Uterus (tissue), 4 donors: Measurements from ENCODE around the gene ANAPC7. TPM values are rescaled to one million over a fixed set of nuclear protein-coding genes. Genes with fewer than 3 reads are reported as not detected.

Experiments used
- DNase-seq, 2 donors: peaks; one replicate each; pipeline ENCODE4 v3.0.0-alpha.2; 2019 to 2020
- H3K27ac ChIP-seq, 2 donors: fragments of 200-600 bp; sonication (generic); 1 replicate in 1 of 2; 2 replicates in 1 of 2; pipeline ENCODE4 v1.5.1; 2016 to 2018
- H3K27me3 ChIP-seq, 2 donors: fragments of 200-600 bp; sonication (generic); one replicate each; pipeline ENCODE4 v1.5.1; 2018 to 2019; ENCODE audit warnings: control low read depth in 1 of 2
- H3K36me3 ChIP-seq, 2 donors: fragments of 200-600 bp; sonication (generic); one replicate each; pipeline ENCODE4 v1.5.1; 2019; ENCODE audit warnings: control low read depth in 1 of 2
- H3K4me1 ChIP-seq, 2 donors: fragments of 200-600 bp; sonication (generic); one replicate each; pipeline ENCODE4 v1.5.1; 2018 to 2019; ENCODE audit warnings: control low read depth in 1 of 2
- H3K4me3 ChIP-seq, 2 donors: fragments of 200-600 bp; sonication (generic); 1 replicate in 1 of 2; 2 replicates in 1 of 2; pipeline ENCODE4 v1.5.1; 2018 to 2019; ENCODE audit warnings: mild to moderate bottlenecking in 1 of 2
- H3K9me3 ChIP-seq, 2 donors: fragments of 200-600 bp; sonication (generic); one replicate each; pipeline ENCODE4 v1.5.1; 2019; ENCODE audit warnings: control low read depth in 1 of 2
- CTCF ChIP-seq, 4 experiments: fragments of 200-600 bp in 2 of 4; fragments of 450-650 bp in 2 of 4; sonication (generic) in 2 of 4; IDR thresholded peaks; one replicate each; pipeline ENCODE4 v1.5.1; 2016 to 2019; ENCODE audit warnings: antibody characterized with exemption in 4 of 4, mild to moderate bottlenecking in 2 of 4, moderate library complexity in 1 of 4
- POLR2A ChIP-seq, 2 donors: fragments of 450-650 bp; IDR thresholded peaks; one replicate each; pipeline ENCODE4 v1.6.1; 2016; ENCODE audit warnings: antibody characterized with exemption in 2 of 2, mild to moderate bottlenecking in 1 of 2, moderate library complexity in 1 of 2
- intact Hi-C: fragments of 100-400 bp; cut with DNase I; formaldehyde crosslinking; loops from one replicate; pipeline ENCODE4 v1.15.1; 2023; ENCODE audit warnings: low total_unique reads
- small RNA-seq: library from RNA; depleted of rRNA; stranded (forward); fragments of <200 nt; gene quantifications from one replicate; pipeline ENCODE3, GENCODE V24; 2016
- total RNA-seq, 4 donors: library from RNA; depleted of rRNA in 3 of 4; stranded (reverse); fragments of >200 nt in 3 of 4; gene quantifications; one replicate each; pipeline versions ENCODE4 v1.1.0 to v1.2.4, GENCODE V29; 2014 to 2023
- donor health status: DM: yes; HTN: yes; CAD: no.

The ANAPC7 gene
- total RNA-seq, 4 donors from 2014 or later, result 40.0 to 68.1 (median 63.5) TPM

DNA sequence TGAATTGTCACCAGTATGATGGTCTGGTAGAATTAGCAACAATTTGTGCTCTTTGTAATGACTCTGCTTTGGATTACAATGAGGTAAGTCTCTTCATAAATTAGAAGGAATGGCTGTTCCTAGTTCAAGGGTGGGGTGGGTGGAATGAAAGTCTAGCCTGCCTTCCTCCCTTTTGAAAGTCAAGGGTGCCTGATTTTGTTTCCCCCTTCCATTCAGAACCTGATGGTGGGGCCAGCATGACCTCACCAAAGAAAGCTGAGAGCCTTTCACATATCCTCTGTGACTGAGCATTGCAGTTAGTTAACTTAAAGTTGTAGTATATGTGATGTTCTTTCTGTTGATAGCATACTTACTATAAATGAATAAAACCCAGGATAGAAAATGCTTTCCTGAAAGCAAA lies 70.3 kb downstream of the ANAPC7 start:
- H3K27me3 ChIP-seq, result no peaks in the 10 kb centered on the region
- DNase-seq, result no peak
- intact Hi-C loops, result no loop called here
- no peaks in the 10 kb centered on the region for H3K4me1 ChIP-seq
- no peaks in the 10 kb centered on the region for H3K36me3 ChIP-seq
- TF ChIP-seq CTCF (IDR thresholded peaks at IDR 0.05) (no peak), POLR2A (IDR thresholded peaks at IDR 0.05) (no peak)
- no peak overlapping the region for H3K27ac ChIP-seq
- H3K9me3 ChIP-seq, result no peaks in the 10 kb centered on the region
- no peak overlapping the region for H3K4me3 ChIP-seq

- H3K4me3 ChIP-seq, result no peak overlapping the region
- no peaks in the 10 kb centered on the region for H3K36me3 ChIP-seq
- intact Hi-C loops, result no loop called here
- H3K27ac ChIP-seq, result no peak overlapping the region
- TF ChIP-seq CTCF (IDR thresholded peaks at IDR 0.05) (no peak), POLR2A (IDR thresholded peaks at IDR 0.05) (no peak)
- no peaks in the 10 kb centered on the region for H3K27me3 ChIP-seq
- H3K9me3 ChIP-seq, result no peaks in the 10 kb centered on the region
- no peaks in the 10 kb centered on the region for H3K4me1 ChIP-seq
- DNase-seq, result no peak
These were observed 73.0 kb downstream of the ANAPC7 start for GRCh38 chr12:110330544-110330943.

GRCh38 chr12:110330124-110330523 lies 73.4 kb downstream of the ANAPC7 start:
- Histone ChIP-seq H3K27ac (no peak overlapping the region), H3K36me3 (no peaks in the 10 kb centered on the region)
- intact Hi-C loops, result no loop called here

DNA sequence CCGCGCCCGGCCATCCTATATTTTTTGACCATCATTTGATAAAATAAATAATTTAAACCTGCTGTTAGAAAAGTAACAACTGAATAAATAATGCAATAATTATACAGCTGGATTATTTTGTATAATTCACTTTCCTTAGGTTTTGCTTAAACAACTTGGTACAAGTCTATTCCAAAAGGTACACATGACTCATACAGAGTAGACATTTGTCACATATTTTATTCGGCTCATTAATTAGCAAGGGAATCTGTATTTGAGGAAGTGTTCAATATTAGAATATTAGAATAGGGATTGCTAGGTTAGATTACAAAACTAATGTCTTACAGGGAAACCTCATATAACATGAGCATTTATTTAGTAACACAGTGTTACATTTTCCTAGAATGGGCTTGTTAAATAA lies 73.8 kb downstream of the ANAPC7 start:
- intact Hi-C loops, result no loop called here
- DNase-seq, result no peak

More at GRCh38 chr12:110330124-110330523, 73.4 kb downstream of the ANAPC7 start:
- H3K4me1 ChIP-seq, result no peaks in the 10 kb centered on the region
- no peak overlapping the region for H3K4me3 ChIP-seq
- no peak for DNase-seq
- H3K9me3 ChIP-seq, result no peaks in the 10 kb centered on the region
- H3K27me3 ChIP-seq, result no peaks in the 10 kb centered on the region
- no peak for TF ChIP-seq POLR2A (IDR thresholded peaks at IDR 0.05)
- no peak for TF ChIP-seq CTCF (IDR thresholded peaks at IDR 0.05)

More for the DNA sequence above, 73.8 kb downstream of the ANAPC7 start:
- Histone ChIP-seq H3K4me1 (no peaks in the 10 kb centered on the region), H3K27me3 (no peaks in the 10 kb centered on the region), H3K9me3 (no peaks in the 10 kb centered on the region), H3K4me3 (no peak overlapping the region), H3K36me3 (no peaks in the 10 kb centered on the region), H3K27ac (no peak overlapping the region)
- no peak for TF ChIP-seq POLR2A (IDR thresholded peaks at IDR 0.05)
- no peak for TF ChIP-seq CTCF (IDR thresholded peaks at IDR 0.05)

Small RNAs within 50 kb of the gene (small RNA-seq; reads per million reads assigned to genes)
- not detected for gene RN7SL769P

Other genes with a start within 250 kb of the ANAPC7 start
- 100 to 1,000 TPM in 2 of 4 donors, 10 to 100 TPM in 2; 61.5 to 173 (median 97.9) TPM for gene ATP2A2, start 122.5 kb downstream of the ANAPC7 start, total RNA-seq
- 100 to 1,000 TPM; 106 to 132 (median 118) TPM for gene ARPC3, start 46.6 kb upstream of the ANAPC7 start, total RNA-seq
- gene GPN3, start 64.5 kb upstream of the ANAPC7 start, total RNA-seq, result 10 to 100 TPM in 3 of 4 donors, 1 to 10 TPM in 1; 3.3 to 41.2 (median 16.4) TPM
- 10 to 100 TPM in 2 of 4 donors, 1 to 10 TPM in 2; 3.5 to 29.7 (median 11.2) TPM for gene FAM216A, start 65.1 kb upstream of the ANAPC7 start, total RNA-seq
- gene VPS29, start 98.4 kb upstream of the ANAPC7 start, total RNA-seq, result 100 to 1,000 TPM in 2 of 4 donors, 10 to 100 TPM in 2; 82.5 to 195 (median 100) TPM
- gene RAD9B, start 98.6 kb upstream of the ANAPC7 start, total RNA-seq, result 1 to 10 TPM in 2 of 4 donors, under 1 TPM in 1, not detected in 1; 0.88 to 8.4 (median 1.2) TPM
- 10 to 100 TPM in 3 of 4 donors, 1 to 10 TPM in 1; 3.6 to 34.1 (median 21.1) TPM for gene PPTC7, start 179.6 kb upstream of the ANAPC7 start, total RNA-seq
- 10 to 100 TPM; 40.0 to 61.8 (median 49.9) TPM for gene TCTN1, start 210.4 kb upstream of the ANAPC7 start, total RNA-seq